ENCODE data around the gene GPR89A.

GRCh38 chr1:145707183-145707867 lies 99.5 kb downstream of the GPR89A start, which contains the start of gene PDZK1:
- TF ChIP-seq EZH2 (IDR thresholded peaks at IDR 0.05), result no peak
- TF ChIP-seq CTCF (IDR thresholded peaks at IDR 0.05), result no peak
- TF ChIP-seq EZH2phosphoT487 (IDR thresholded peaks at IDR 0.05), result no peak
